ENCODE data around the gene SIRT5. TPM values are rescaled to one million over a fixed set of nuclear protein-coding genes. Genes with fewer than 3 reads are reported as not detected.

The SIRT5 gene
- total RNA-seq, 2 donors from 2014 or later = 12.1 to 19.0 TPM

GRCh38 chr6:13660273-13660672 lies 85.9 kb downstream of the SIRT5 start:
- Histone ChIP-seq H3K9me3 (ENCODE audit: control insufficient read depth, low read length) (no peaks in the 10 kb centered on the region), H3K27me3 (ENCODE audit: control insufficient read depth, insufficient read depth, low read length, poor library complexity, severe bottlenecking) (no peaks in the 10 kb centered on the region), H3K9ac (ENCODE audit: extremely low read depth, low read length, poor library complexity, severe bottlenecking) (no peak overlapping the region), H3K27ac (ENCODE audit: low read depth, low read length) (no peak overlapping the region), H3K4me1 (ENCODE audit: control insufficient read depth, insufficient read depth, low read length) (no peaks in the 10 kb centered on the region), H3K4me3 (ENCODE audit: low read length) (no peak overlapping the region), H3K36me3 (ENCODE audit: control insufficient read depth, insufficient read depth, low read length) (no peaks in the 10 kb centered on the region)
- Mint-ChIP-seq H3K4me1 (peaks cover 26% of the 10 kb centered on the region), H3K9me3 (no peaks in the 10 kb centered on the region), H3K27me3 (ENCODE audit: insufficient read depth) (no peaks in the 10 kb centered on the region), H3K4me3 (no peak overlapping the region), H3K36me3 (ENCODE audit: low read depth) (peaks cover 7% of the 10 kb centered on the region), H3K27ac (peak overlapping the region; percentile 48)
- no peak for DNase-seq
- WGBS, 2 experiments (ENCODE audit: insufficient coverage in 1 of 2, insufficient read length in 1 of 2) = 100% methylated on average over 1 of the region's 1 CpG; no CpG with 5 or more reads in 1 of the 2 experiments
- no peak for TF ChIP-seq CTCF (conservative IDR thresholded peaks at IDR 0.05)

- no peak overlapping the region for H3K4me3 ChIP-seq (ENCODE audit: low read length)
- H3K9me3 ChIP-seq (ENCODE audit: control insufficient read depth, low read length) = no peaks in the 10 kb centered on the region
- Mint-ChIP-seq H3K27me3 (ENCODE audit: insufficient read depth) (no peaks in the 10 kb centered on the region), H3K9me3 (no peaks in the 10 kb centered on the region), H3K4me1 (peaks cover 22% of the 10 kb centered on the region), H3K36me3 (ENCODE audit: low read depth) (peaks cover 3% of the 10 kb centered on the region), H3K4me3 (no peak overlapping the region), H3K27ac (no peak overlapping the region)
- H3K4me1 ChIP-seq (ENCODE audit: control insufficient read depth, insufficient read depth, low read length) = no peaks in the 10 kb centered on the region
- H3K9ac ChIP-seq (ENCODE audit: extremely low read depth, low read length, poor library complexity, severe bottlenecking) = no peak overlapping the region
- 93 to 100% methylated on average over 1 of the region's 1 CpG for WGBS, 2 experiments (ENCODE audit: insufficient coverage in 1 of 2, insufficient read length in 1 of 2)
- no peak for TF ChIP-seq CTCF (conservative IDR thresholded peaks at IDR 0.05)
- DNase-seq = no peak
- no peaks in the 10 kb centered on the region for H3K36me3 ChIP-seq (ENCODE audit: control insufficient read depth, insufficient read depth, low read length)
- no peak overlapping the region for H3K27ac ChIP-seq (ENCODE audit: low read depth, low read length)
- H3K27me3 ChIP-seq (ENCODE audit: control insufficient read depth, insufficient read depth, low read length, poor library complexity, severe bottlenecking) = no peaks in the 10 kb centered on the region
Measured at GRCh38 chr6:13660893-13661292, 86.5 kb downstream of the SIRT5 start.

- Mint-ChIP-seq H3K27ac (peak overlapping the region; percentile 8), H3K4me3 (no peak overlapping the region), H3K27me3 (ENCODE audit: insufficient read depth) (no peaks in the 10 kb centered on the region), H3K36me3 (ENCODE audit: low read depth) (no peaks in the 10 kb centered on the region), H3K4me1 (peaks cover 24% of the 10 kb centered on the region), H3K9me3 (no peaks in the 10 kb centered on the region)
- Histone ChIP-seq H3K4me1 (ENCODE audit: control insufficient read depth, insufficient read depth, low read length) (no peaks in the 10 kb centered on the region), H3K27ac (ENCODE audit: low read depth, low read length) (no peak overlapping the region), H3K36me3 (ENCODE audit: control insufficient read depth, insufficient read depth, low read length) (no peaks in the 10 kb centered on the region), H3K4me3 (ENCODE audit: low read length) (no peak overlapping the region), H3K9ac (ENCODE audit: extremely low read depth, low read length, poor library complexity, severe bottlenecking) (no peak overlapping the region), H3K9me3 (ENCODE audit: control insufficient read depth, low read length) (no peaks in the 10 kb centered on the region), H3K27me3 (ENCODE audit: control insufficient read depth, insufficient read depth, low read length, poor library complexity, severe bottlenecking) (no peaks in the 10 kb centered on the region)
- WGBS, 2 experiments (ENCODE audit: insufficient coverage in 1 of 2, insufficient read length in 1 of 2) = 98 to 100% methylated on average over 1 to 2 of the region's 2 CpGs
- DNase-seq = no peak
- TF ChIP-seq CTCF (conservative IDR thresholded peaks at IDR 0.05) = no peak
Measured at GRCh38 chr6:13661647-13662046, 87.2 kb downstream of the SIRT5 start.
